ENCODE results near the gene RAET1L. TPM values are rescaled to one million over a fixed set of nuclear protein-coding genes. Genes with fewer than 3 reads are reported as not detected.
"Not testable (repeated sequence)": the region's sequence is repeated elsewhere in the genome, so short reads cannot be mapped to it uniquely, and the experiment has no call there.

RAET1L gene
- total RNA-seq, 2 donors from 2014 or later: not detected

DNA sequence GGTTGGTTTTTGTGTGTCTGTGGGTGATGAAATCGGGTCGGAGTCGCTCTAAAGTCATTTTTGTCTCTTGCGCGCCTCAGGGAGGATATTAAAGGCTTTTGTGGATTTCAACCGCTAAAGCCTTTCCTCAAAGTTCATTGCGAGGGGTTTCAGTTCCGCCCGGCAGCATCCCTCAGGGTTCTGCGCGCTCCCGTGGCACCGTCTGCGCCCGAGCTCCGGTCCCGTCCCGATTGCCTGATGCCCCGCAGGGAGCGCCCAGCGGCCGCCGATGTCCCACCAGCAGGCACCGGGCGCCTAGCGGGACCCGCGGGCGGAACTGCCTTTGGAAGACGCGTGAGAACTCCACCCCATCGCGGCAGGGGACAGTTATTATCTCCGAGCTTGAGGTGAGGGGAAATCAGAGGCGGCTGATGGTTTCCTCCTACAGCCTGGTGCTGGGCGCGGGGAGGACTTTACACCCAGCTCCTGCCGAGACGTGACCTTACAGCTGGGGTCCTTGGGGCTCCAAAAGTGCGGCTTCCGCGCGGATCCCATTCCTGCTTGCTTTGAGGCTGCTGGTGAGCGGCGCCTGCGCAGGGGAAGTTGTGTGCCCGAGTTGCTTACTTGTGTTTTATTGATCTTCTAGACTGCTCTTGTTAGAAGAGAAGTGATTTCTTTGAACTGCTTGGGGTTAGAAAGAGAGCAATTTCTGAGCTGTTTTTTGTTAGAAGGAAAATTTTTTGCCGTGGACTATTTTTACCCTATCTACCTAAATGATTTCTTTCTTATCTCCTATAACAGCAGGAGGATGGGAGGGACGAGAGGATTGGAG is 34.5 kb downstream of the RAET1L start:
- H3K27ac Mint-ChIP-seq: peak overlapping the region; percentile 4
- peaks cover 7 to 13% of the 10 kb centered on the region in 2 donors for H3K36me3 Mint-ChIP-seq (ENCODE audit: insufficient read depth in 2 of 2)
- ATAC-seq (replicated peaks in 1 of 2): peak; percentile 67 to 71
- peaks cover 99% of the 10 kb centered on the region for H3K27me3 Mint-ChIP-seq (ENCODE audit: low read depth)
- H3K4me1 Mint-ChIP-seq (ENCODE audit: low read depth): peaks cover 33% of the 10 kb centered on the region
- H3K9me3 Mint-ChIP-seq: peaks cover 0 to 5% of the 10 kb centered on the region in 2 donors
- peak; percentile 42 to 44 for DNase-seq
- peak overlapping the region; percentile 77 to 85 for H3K4me3 Mint-ChIP-seq

- ATAC-seq (replicated peaks in 1 of 2) (peak in 1 of 2 donors; percentile 6), DNase-seq (no peak)
- peaks cover 7 to 13% of the 10 kb centered on the region in 2 donors for H3K36me3 Mint-ChIP-seq (ENCODE audit: insufficient read depth in 2 of 2)
- no peak overlapping the region for H3K27ac Mint-ChIP-seq
- H3K4me3 Mint-ChIP-seq: peak overlapping the region; percentile 77 to 85
- peaks cover 39% of the 10 kb centered on the region for H3K4me1 Mint-ChIP-seq (ENCODE audit: low read depth)
- H3K9me3 Mint-ChIP-seq: peaks cover 0 to 5% of the 10 kb centered on the region in 2 donors
- H3K27me3 Mint-ChIP-seq (ENCODE audit: low read depth): peaks cover 99% of the 10 kb centered on the region
Observed at GRCh38 chr6:149990212-149990660, 35.1 kb downstream of the RAET1L start.

DNA sequence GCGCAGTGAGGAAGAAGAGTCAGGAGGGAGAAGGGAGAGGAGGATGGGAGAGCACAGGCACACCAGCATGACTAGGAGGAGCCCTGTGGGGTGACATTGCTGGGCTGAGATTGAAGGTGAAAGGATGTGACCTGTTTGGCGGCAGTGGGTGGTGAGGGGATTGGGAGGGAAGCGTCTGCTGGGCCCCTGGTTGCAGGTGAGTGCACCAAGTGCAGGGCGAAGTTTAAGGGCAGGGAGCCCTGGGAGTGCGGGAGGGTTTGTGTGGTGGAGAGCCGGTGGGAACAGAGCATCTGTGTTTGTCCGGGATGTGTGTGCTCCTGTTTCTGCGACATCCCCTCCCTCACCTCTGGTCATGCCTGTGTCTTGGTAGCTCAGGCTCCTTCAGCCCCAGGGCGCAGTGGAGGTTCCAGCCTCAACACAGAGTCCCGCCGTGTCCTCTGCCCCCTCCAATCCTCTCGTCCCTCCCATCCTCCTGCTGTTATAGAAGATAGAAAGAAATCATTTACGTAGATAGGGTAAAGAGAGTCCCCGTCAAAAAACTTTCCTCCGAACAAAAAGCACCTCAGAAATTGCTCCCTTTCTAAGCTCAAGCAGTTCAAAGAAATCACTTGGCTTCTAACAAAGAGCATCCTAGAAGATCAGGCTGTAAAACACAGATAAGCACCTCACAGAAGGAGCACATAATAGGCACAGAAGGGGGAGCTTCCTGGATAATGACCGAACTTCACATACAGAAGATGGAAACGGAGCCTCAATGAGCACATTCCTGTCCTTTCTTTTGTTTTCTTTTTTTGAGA is 36.6 kb downstream of the RAET1L start:
- no peak for ATAC-seq (replicated peaks in 1 of 2)
- Mint-ChIP-seq H3K4me3 (peak overlapping the region; percentile 77 to 85), H3K9me3 (peaks cover 0 to 5% of the 10 kb centered on the region in 2 donors), H3K27me3 (ENCODE audit: low read depth) (peaks cover 99% of the 10 kb centered on the region), H3K4me1 (ENCODE audit: low read depth) (peaks cover 40% of the 10 kb centered on the region), H3K27ac (no peak overlapping the region), H3K36me3 (ENCODE audit: insufficient read depth in 2 of 2) (peaks cover 7 to 15% of the 10 kb centered on the region in 2 donors)
- DNase-seq: no peak

DNA sequence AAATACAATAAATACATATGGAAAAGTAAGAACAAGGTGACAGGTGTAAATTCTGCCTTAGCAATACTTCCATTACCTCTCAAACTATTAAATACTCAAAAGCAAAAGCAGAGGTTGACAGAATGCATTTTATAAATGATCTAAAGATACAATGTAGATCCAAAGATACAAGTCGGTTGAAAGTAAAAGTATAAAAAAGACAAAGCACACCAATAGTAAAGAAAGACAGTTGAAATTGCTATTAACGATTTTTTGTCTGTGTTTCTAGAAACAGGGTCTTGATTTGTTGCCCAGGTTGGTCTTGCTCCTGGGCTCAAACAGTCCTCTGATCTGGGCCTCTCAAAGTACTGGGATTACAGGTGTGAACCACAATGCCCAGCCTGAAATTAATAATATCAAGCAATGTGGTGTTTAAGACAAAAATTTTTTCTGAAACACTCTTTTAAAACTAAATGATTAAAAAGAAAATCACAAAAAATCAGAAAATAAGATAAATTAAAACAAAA is 37.7 kb downstream of the RAET1L start:
- H3K27me3 Mint-ChIP-seq (ENCODE audit: low read depth): peaks cover 99% of the 10 kb centered on the region
- DNase-seq: no peak
- H3K9me3 Mint-ChIP-seq: peaks cover 0 to 5% of the 10 kb centered on the region in 2 donors
- no peak for ATAC-seq (replicated peaks in 1 of 2)
- H3K27ac Mint-ChIP-seq: no peak overlapping the region
- peaks cover 7 to 15% of the 10 kb centered on the region in 2 donors for H3K36me3 Mint-ChIP-seq (ENCODE audit: insufficient read depth in 2 of 2)
- H3K4me1 Mint-ChIP-seq (ENCODE audit: low read depth): peaks cover 40% of the 10 kb centered on the region
- H3K4me3 Mint-ChIP-seq: no peak overlapping the region

DNA sequence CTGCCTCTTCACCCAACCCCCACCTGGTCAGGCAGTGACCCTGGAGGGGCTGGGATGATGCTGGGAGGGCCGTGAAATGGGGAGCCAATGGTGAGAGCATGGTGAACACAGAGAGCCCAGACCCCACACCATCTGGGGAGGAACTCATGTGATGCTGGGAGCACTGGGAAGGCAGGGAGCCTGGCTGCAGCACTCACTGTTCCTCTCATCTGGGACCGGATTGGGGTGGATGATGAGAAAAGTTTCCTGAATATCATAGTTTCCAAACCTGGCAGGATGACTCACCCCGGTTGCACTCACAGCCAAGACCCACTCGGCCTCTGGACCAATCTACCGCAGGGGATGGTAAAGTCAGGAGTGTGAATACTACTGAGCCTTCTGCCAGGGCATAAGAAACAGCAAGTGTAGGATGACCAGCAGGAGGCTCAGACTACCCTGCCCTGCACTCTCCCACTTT is 39.8 kb downstream of the RAET1L start:
- ATAC-seq (replicated peaks in 1 of 2): peak in 1 of 2 donors; percentile 21
- Mint-ChIP-seq H3K9me3 (peaks cover 0 to 5% of the 10 kb centered on the region in 2 donors), H3K4me1 (ENCODE audit: low read depth) (peaks cover 25% of the 10 kb centered on the region), H3K27ac (no peak overlapping the region), H3K36me3 (ENCODE audit: insufficient read depth in 2 of 2) (peaks cover 7 to 15% of the 10 kb centered on the region in 2 donors), H3K27me3 (ENCODE audit: low read depth) (peaks cover 98% of the 10 kb centered on the region), H3K4me3 (no peak overlapping the region)
- no peak for DNase-seq

DNA sequence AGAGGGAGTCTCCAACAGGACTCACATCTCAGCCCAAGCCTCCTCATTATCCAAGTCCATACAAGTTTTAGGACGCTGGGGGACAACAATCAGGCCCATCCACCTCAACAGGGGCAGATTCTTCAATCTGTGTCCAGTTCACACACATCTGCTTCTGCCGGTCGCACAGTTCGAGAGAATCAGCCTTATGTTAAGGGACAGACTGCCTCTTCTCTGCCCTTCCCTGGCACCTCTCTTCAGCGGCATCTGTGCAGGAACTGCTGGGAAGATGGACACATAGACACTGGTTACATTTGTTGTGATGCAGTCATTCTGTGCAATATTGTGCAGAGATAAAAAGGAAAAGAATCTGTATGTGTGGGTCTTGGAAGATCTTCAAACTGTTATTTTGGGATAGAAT is 40.6 kb downstream of the RAET1L start:
- peaks cover 98% of the 10 kb centered on the region for H3K27me3 Mint-ChIP-seq (ENCODE audit: low read depth)
- DNase-seq (no peak), ATAC-seq (replicated peaks in 1 of 2) (no peak)
- H3K4me1 Mint-ChIP-seq (ENCODE audit: low read depth): peaks cover 18% of the 10 kb centered on the region
- no peak overlapping the region for H3K27ac Mint-ChIP-seq
- no peak overlapping the region for H3K4me3 Mint-ChIP-seq
- H3K36me3 Mint-ChIP-seq (ENCODE audit: insufficient read depth in 2 of 2): peaks cover 5 to 14% of the 10 kb centered on the region in 2 donors
- peaks cover 0 to 5% of the 10 kb centered on the region in 2 donors for H3K9me3 Mint-ChIP-seq

GRCh38 chr6:149983145-149983544 is 42.2 kb downstream of the RAET1L start:
- DNase-seq: no peak

DNA sequence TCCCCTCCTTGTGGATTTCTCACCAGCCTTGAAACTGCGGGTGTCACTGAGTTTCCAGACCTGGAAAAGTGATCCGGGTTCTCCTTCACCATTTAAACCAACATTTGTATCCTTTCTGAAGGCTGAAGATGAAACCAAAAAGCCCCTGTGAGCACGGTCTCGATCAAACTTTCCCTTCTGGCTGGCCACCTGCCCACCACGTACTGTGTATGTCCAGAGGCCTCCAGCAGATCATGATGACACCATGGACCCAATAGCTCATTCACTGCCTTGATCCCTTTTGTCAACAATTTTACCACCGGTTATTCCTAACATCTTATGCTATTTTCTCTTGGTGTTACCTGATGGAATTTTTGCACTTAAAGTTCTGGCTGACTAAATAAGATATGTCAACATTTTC is 46.0 kb downstream of the RAET1L start:
- no peak for ATAC-seq (replicated peaks in 1 of 2)
- H3K27me3 Mint-ChIP-seq (ENCODE audit: low read depth): peaks cover 96% of the 10 kb centered on the region
- peaks cover 0 to under 1% of the 10 kb centered on the region in 2 donors for H3K36me3 Mint-ChIP-seq (ENCODE audit: insufficient read depth in 2 of 2)

More at GRCh38 chr6:149983145-149983544, 42.2 kb downstream of the RAET1L start:
- H3K36me3 Mint-ChIP-seq (ENCODE audit: insufficient read depth in 2 of 2): peaks cover 2 to 9% of the 10 kb centered on the region in 2 donors
- no peak overlapping the region for H3K27ac Mint-ChIP-seq
- no peak for ATAC-seq (replicated peaks in 1 of 2)
- peaks cover 8% of the 10 kb centered on the region for H3K4me1 Mint-ChIP-seq (ENCODE audit: low read depth)
- no peak overlapping the region for H3K4me3 Mint-ChIP-seq
- peaks cover 0 to 2% of the 10 kb centered on the region in 2 donors for H3K9me3 Mint-ChIP-seq
- H3K27me3 Mint-ChIP-seq (ENCODE audit: low read depth): peaks cover 96% of the 10 kb centered on the region

DNA sequence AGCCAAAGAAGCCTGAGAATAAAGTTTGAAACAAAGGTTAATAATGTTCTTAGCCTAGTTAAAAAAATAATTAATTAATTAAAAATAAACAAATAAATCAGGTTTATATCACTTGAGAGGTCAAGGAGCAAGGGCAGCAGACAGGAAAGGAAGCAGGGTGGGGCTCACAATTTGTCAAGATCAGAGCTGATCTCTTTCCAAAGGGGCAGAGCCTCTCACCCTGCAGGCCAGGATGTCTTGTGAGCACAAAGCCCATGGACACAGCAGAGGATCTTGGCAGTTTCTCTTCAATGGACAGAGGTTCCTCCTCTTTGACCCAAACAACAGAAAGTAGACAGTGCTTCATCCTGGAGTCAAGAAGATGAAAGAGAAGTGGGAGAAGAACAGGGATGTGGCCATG is 46.7 kb downstream of the RAET1L start:
- Mint-ChIP-seq H3K27ac (no peak overlapping the region), H3K36me3 (ENCODE audit: insufficient read depth in 2 of 2) (no peaks in the 10 kb centered on the region), H3K9me3 (no peaks in the 10 kb centered on the region), H3K4me3 (no peak overlapping the region), H3K27me3 (ENCODE audit: low read depth) (peaks cover 97% of the 10 kb centered on the region), H3K4me1 (ENCODE audit: low read depth) (peaks cover 18% of the 10 kb centered on the region)
- DNase-seq (no peak), ATAC-seq (replicated peaks in 1 of 2) (no peak)

More for the DNA sequence above, 46.0 kb downstream of the RAET1L start:
- no peak for DNase-seq
- peaks cover 13% of the 10 kb centered on the region for H3K4me1 Mint-ChIP-seq (ENCODE audit: low read depth)
- H3K9me3 Mint-ChIP-seq: no peaks in the 10 kb centered on the region
- no peak overlapping the region for H3K27ac Mint-ChIP-seq
- no peak overlapping the region for H3K4me3 Mint-ChIP-seq

GRCh38 chr6:149977221-149977620 is 48.1 kb downstream of the RAET1L start:
- Mint-ChIP-seq H3K9me3 (no peaks in the 10 kb centered on the region), H3K4me3 (no peak overlapping the region), H3K27me3 (ENCODE audit: low read depth) (peaks cover 93% of the 10 kb centered on the region), H3K4me1 (ENCODE audit: low read depth) (peaks cover 18% of the 10 kb centered on the region), H3K36me3 (ENCODE audit: insufficient read depth in 2 of 2) (no peaks in the 10 kb centered on the region), H3K27ac (no peak overlapping the region)
- DNase-seq: no peak
- no peak for ATAC-seq (replicated peaks in 1 of 2)

DNA sequence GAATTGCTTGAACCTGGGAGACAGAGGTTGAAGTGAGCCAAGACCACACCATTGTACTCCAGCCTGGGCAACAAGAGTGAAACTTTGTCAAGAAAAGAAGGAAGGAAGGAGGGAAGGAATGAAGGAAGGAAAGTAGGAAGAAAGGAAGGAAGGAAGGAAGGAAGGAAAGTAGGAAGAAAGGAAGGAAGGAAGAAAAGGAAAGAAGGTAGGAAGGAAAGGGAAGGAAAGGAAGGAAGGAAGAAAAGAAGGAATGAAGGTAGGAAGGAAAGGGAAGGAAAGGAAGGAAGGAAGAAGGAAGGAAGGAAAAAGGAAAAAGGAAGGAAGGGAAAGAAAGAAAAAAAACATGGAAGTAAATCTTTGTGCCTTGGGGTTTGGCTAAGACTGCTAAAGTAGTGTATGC is 49.9 kb downstream of the RAET1L start:
- H3K27ac Mint-ChIP-seq: no peak overlapping the region
- H3K9me3 Mint-ChIP-seq: no peaks in the 10 kb centered on the region
- peaks cover 86% of the 10 kb centered on the region for H3K27me3 Mint-ChIP-seq (ENCODE audit: low read depth)
- H3K4me1 Mint-ChIP-seq (ENCODE audit: low read depth): peaks cover 18% of the 10 kb centered on the region
- no peak overlapping the region for H3K4me3 Mint-ChIP-seq
- no peaks in the 10 kb centered on the region for H3K36me3 Mint-ChIP-seq (ENCODE audit: insufficient read depth in 2 of 2)
- no peak for DNase-seq
- no peak for ATAC-seq (replicated peaks in 1 of 2)

- Mint-ChIP-seq H3K27me3 (ENCODE audit: low read depth) (peaks cover 86% of the 10 kb centered on the region), H3K27ac (no peak overlapping the region), H3K9me3 (no peaks in the 10 kb centered on the region), H3K36me3 (ENCODE audit: insufficient read depth in 2 of 2) (peaks cover 0 to 4% of the 10 kb centered on the region in 2 donors), H3K4me3 (no peak overlapping the region), H3K4me1 (ENCODE audit: low read depth) (peaks cover 18% of the 10 kb centered on the region)
- DNase-seq (no peak), ATAC-seq (replicated peaks in 1 of 2) (no peak)
Observed at GRCh38 chr6:149974825-149975224, 50.5 kb downstream of the RAET1L start.

DNA sequence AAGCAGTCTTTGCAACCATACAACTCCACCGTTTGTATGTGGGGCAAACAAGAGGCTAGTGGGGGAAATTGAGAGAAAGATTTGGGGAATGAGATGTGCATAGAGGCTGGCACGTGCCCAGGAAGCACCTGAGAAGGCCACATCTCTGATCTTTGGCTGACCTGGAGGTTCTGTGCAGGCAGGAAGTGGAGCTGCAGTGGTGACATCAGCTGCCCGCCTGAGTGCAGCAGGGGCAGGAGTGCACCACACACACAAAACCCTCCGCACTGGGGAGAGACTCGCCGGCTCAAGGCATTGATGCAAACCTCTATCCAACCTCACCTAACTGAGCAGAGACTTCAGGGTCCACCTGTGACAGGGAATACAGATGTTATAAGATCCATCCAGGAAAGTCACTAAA is 50.9 kb downstream of the RAET1L start:
- H3K27me3 Mint-ChIP-seq (ENCODE audit: low read depth): peaks cover 87% of the 10 kb centered on the region
- not testable (repeated sequence) for H3K27ac Mint-ChIP-seq; DNase-seq; H3K36me3 Mint-ChIP-seq (ENCODE audit: insufficient read depth in 2 of 2); H3K4me3 Mint-ChIP-seq; H3K9me3 Mint-ChIP-seq
- H3K4me1 Mint-ChIP-seq (ENCODE audit: low read depth): peaks cover 18% of the 10 kb centered on the region
- ATAC-seq (replicated peaks in 1 of 2): peak; percentile 59 to 69
